GM19351 (cell line): ENCODE data around the gene INHBB.
"Not testable (repeated sequence)": the region's sequence is repeated elsewhere in the genome, so short reads cannot be mapped to it uniquely, and the experiment has no call there.

Experiments used
- ATAC-seq: cut with Tn5 transposase; IDR thresholded peaks from one replicate; pipeline ENCODE4 v1.9.1; 2021; ENCODE audit warnings: mild to moderate bottlenecking, moderate library complexity; ENCODE audit not compliant: unreplicated experiment

INHBB gene

DNA sequence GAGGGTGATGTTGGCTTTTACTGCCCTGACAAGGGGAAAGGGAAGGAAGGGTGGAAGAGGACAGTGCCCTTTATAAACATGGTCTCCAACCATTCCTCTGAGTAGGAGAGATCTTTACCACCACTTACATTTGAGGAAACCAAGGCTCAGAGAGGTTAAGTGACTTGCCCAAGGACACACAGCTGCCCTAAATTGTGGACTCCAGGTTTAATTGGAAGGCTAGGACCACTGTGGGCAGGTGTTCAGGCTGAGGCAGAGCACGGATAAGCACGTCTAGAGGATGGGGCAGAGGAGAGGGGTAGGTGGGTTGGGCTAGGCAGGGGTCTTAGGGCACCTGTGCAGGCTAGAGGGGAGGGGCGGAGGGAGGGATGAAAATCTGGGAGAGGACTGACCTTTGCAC, 32.7 kb downstream of the INHBB start:
- ATAC-seq = no peak

- ATAC-seq = no peak
These were observed 34.3 kb downstream of the INHBB start for GRCh38 chr2:120379916-120380893.

GRCh38 chr2:120381192-120381591, 35.3 kb downstream of the INHBB start:
- no peak for ATAC-seq

DNA sequence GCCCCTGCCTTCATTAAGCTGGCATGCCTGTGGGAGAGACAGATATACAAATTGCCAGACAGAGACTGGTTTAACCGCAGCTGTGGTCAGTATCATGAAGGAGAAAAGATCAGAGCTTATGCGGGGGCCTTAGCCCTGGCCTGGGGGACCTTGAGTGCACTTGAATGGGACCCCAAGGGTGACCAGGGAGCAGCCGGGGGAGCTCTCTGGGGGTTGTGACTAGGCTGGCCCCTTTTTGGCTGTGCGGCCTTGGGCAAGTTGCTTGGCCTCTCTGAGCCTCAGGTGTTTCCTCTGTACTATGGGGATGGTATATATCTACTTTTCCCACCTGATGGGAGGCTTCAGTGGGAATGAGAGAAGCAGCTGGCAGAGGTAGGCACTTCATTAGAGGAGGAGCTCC, 35.7 kb downstream of the INHBB start:
- no peak for ATAC-seq

- ATAC-seq = no peak
These were observed 36.7 kb downstream of the INHBB start for GRCh38 chr2:120382541-120383144.

DNA sequence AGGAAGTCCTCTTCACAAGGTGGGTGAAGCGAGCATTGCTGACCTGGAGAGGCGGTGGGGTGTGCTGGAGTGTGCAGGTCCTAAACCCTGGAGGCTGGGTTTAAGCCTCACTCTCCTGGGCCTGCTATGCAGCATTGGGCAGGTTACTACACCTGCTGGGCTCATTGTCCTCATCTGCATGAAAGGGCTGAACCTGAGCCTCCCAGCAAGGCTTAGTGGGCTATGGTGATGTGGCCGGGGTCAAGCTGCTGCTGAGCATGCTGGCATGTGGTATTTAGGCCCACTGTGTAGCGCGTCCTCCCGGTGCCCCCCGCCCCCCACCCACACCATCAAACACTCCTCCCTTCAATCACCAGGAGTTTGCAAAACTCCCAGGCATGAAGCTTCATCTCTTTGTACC, 37.3 kb downstream of the INHBB start:
- no peak for ATAC-seq

DNA sequence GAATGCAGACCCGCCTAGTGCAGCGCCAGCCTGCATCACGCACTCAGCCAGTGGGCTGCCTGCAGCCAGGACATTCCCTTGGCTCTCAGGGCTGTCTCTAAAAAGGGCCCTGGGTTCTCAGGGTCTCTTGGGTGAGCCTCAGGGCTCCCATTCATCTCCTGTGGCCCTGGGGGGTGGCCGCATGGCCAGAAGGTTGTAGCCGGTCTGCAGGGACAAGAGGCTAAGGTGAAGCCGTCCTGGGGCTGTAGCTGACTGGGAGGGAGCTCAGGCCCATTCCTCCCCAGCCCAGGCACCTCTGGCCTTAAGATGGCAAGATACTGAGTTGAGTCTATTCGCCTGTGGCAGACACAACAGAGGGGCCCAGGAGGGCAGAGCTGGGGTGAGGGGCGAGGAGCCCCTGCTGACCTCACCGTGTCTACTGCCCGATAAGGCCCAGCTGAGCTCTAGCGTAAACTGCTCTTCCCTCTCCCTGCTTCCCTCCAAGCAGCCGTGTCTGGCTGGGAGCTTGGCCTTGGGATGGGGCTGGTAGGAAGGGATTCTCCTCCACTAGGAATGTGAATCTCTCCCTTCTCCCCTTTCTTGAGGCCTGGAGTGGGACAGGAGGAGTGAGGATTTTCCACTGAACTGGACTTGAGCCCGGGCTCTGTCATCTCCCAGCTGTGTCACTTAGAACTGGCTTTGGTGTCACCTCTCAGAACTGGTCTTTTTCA, 37.9 kb downstream of the INHBB start:
- ATAC-seq = no peak

DNA sequence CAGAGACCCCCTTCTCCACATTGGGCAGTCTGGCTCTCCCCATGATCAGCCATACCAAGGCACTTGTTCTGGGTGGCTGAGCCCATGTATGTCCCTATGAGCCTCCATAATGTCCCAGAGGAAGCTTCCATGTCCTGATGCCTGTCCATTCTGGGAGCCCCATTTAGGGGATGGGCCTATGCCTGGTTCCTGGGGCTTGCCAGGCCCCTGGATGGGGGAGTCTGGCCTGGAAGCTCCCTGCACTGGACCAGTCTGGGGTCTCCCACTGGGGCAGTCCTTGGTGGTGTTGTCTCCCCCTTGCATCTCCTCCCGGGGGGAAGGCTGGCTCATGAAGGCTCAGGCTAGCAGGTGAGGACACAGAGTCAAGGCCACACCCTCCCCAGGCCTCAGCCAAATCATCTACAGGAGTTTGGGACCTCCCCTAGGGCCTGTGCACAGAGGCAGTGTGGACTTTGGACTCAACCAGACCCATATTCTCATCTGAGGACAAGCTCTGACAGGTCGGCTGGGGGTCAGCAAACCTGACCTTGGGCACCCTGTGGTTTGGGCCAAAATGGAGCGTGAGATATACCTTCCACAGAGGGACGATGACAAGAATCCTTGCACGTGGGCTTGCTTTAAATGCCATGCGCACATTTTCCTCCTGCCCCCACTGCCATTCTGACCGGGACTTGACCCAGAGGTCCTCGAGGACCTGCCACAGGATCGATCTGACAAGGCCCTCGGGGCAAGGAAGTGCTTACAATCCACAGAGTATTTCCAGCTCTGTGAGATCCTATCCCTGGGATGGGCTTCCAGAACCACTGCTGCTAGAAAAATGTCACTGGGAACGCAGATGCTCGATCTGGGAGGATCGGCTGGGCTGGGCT, 38.8 kb downstream of the INHBB start:
- no peak for ATAC-seq

- no peak for ATAC-seq
These were observed 39.6 kb downstream of the INHBB start for GRCh38 chr2:120385355-120386127.

DNA sequence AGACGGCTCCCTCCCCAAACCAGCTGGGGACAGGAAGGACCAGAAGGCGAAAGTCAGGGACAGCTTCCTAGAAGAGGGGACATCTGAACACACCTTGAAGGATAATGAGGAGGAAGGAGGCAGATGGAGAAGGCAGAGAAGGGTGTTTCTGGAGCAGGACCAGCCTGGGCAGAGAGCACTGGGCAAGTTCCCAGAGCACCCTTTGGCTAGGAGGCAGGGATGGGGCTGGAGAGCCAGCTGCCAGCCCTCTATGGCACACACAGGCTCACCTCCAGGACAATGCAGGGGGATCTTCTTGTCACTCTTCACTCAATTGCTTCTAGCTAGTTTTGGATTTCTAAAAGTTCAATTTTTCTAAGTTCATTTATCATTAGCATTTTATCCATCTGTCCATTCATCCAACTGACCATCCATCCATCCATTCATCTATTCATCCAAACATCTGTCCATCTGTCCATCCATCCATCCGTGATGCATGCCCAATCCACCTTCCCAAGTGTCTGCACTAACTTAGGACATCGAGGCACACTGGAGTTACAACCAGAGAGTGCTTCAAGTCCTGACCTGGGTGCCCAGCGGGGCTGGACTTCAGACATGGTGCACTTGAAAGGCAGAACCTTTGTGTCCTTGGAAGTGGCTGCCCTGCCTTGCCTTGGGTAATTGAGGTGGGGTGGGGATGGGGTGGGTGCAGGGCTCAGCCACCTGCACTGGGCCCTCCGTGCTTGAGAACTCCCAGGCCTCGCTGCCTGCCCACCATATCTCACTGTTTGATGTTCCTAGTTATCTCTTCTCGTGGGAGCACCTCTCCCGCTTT, 42.5 kb downstream of the INHBB start:
- no peak for ATAC-seq

GRCh38 chr2:120389036-120389391, 43.1 kb downstream of the INHBB start:
- no peak for ATAC-seq

DNA sequence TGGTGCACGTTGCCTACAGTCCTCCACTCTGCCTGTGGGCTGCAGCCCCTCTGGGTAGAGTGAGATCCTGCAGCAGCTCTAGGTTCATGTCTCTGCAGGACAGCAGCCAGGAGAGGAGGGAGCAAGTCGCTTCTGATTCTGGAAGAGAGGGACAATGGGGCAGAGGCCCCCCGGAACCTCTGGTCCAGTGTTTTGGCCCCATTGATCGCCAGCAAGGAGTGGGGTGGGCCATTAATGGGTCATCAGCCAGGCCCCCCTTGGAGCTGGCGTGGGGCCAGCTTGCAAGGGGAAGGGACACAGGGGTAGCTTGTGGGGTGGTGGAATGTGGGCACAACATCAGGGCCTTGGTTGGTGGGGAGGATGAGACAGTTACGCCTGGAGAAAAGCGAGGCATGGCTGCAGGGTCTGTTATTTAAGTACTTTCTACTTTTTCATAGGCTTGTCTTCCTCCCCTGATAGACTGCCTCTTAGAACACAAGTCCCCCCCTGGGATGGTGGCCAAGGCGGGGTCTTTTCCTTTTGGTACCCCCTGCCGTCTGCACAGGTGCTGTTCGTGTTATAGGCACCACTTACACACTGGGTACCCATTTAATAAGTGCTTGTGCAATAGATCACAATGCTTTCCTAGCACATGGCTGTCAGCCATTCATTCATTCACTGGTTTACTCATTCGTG, 44.6 kb downstream of the INHBB start:
- no peak for ATAC-seq

DNA sequence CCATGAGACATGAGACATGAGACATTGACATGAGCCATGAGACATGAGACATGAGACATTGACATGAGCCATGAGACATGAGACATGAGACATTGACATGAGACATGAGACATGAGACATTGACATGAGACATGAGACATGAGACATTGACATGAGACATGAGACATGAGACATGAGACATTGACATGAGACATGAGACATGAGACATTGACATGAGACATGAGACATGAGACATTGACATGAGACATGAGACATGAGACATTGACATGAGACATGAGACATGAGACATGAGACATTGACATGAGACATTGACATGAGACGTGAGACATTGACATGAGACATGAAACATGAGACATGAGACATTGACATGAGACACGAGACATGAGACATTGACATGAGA, 45.4 kb downstream of the INHBB start:
- ATAC-seq = not testable (repeated sequence)

GRCh38 chr2:120391911-120392665, 46.2 kb downstream of the INHBB start:
- no peak for ATAC-seq

GRCh38 chr2:120392923-120393322, 47.0 kb downstream of the INHBB start:
- ATAC-seq = no peak

GRCh38 chr2:120393456-120393855, 47.5 kb downstream of the INHBB start:
- ATAC-seq = no peak

DNA sequence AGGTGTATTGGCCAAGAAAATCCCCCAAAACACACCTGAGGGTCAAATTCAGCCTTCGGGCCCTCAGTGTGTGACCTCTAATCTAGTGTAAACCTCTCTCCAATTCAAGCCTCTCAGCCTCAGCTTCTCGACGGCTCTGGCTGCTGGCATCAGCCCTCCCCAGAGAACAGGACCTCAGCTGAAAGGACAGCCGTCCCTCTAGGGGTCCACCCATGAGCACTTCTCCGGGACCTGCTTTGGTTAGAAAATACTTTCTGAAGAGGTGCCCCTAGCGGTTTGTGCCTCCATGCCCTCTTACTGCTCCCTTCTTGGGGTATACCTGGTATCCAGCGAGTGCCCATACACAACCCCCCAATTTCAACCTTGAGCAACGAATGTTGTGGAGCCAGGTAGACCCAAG, 48.8 kb downstream of the INHBB start:
- no peak for ATAC-seq
